Mucosa of stomach (tissue), 1 donor: ENCODE measurements around the gene CD82.

Source experiments
- H3K27me3 ChIP-seq: one replicate; pipeline ENCODE4 v1.7.0; 2013; ENCODE audit warnings: mild to moderate bottlenecking, low read length; ENCODE audit not compliant: control insufficient read depth, insufficient read depth
- H3K36me3 ChIP-seq: one replicate; pipeline ENCODE4 v1.7.0; 2013; ENCODE audit warnings: low read length; ENCODE audit not compliant: control insufficient read depth, insufficient read depth
- H3K4me1 ChIP-seq: one replicate; pipeline ENCODE4 v1.7.0; 2013; ENCODE audit warnings: mild to moderate bottlenecking, low read length; ENCODE audit not compliant: control insufficient read depth, insufficient read depth
- H3K4me3 ChIP-seq: one replicate; pipeline ENCODE4 v1.7.0; 2013; ENCODE audit warnings: low read length
- H3K9ac ChIP-seq: one replicate; pipeline ENCODE4 v1.7.0; 2013; ENCODE audit warnings: mild to moderate bottlenecking, low read length, moderate library complexity
- H3K9me3 ChIP-seq: one replicate; pipeline ENCODE4 v1.7.0; 2013; ENCODE audit warnings: mild to moderate bottlenecking, low read length, moderate library complexity; ENCODE audit not compliant: control insufficient read depth
- donor health status: Pancreatic carcinoma.

CD82 gene

GRCh38 chr11:44527476-44527875, 38.0 kb upstream of the CD82 start:
- Histone ChIP-seq H3K4me3 (no peak overlapping the region), H3K27me3 (no peaks in the 10 kb centered on the region), H3K36me3 (no peaks in the 10 kb centered on the region), H3K4me1 (no peaks in the 10 kb centered on the region), H3K9me3 (no peaks in the 10 kb centered on the region), H3K9ac (no peak overlapping the region)

DNA sequence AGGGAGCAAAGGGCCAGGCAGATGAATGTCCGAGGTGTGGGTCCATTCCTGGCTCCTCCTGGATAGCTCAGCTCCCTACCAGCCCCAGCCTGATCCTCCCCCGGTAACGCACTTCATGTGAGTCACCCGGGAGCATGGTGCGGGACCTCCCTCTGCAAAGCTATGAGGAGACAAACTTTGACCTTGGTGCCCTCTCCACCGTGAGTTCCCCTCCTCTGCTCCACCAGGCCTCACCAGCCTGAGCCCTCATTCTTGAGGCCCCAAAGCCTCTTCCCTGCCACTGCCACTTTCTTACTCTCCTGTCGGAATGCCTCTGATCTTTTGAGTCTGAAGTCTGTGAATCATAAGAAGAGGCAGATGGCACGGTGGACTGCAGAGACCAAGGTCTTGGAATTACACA, 37.4 kb upstream of the CD82 start:
- no peaks in the 10 kb centered on the region for H3K27me3 ChIP-seq
- H3K4me1 ChIP-seq, result no peaks in the 10 kb centered on the region
- H3K9me3 ChIP-seq, result no peaks in the 10 kb centered on the region
- H3K36me3 ChIP-seq, result no peaks in the 10 kb centered on the region
- H3K9ac ChIP-seq, result no peak overlapping the region
- no peak overlapping the region for H3K4me3 ChIP-seq

DNA sequence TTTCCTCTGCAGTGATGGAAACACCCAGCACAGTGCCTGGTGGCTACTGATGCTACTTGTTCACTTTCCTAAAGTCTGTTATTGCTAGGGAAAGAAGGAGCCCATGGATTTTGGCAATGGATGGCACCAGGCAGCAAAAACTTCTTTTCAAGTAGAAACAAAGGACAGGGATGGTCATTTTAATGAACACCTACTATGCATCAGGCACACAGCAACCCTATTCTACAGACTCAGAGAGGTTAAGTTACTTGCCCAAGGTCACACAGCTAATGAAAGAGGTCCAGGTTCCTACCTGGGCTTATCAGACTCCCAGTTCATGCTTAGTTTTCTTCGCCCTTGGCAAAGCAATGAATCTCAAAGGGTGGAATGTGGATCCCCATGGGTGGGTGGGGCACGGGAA, 36.9 kb upstream of the CD82 start:
- no peaks in the 10 kb centered on the region for H3K9me3 ChIP-seq
- H3K4me1 ChIP-seq, result no peaks in the 10 kb centered on the region
- H3K27me3 ChIP-seq, result no peaks in the 10 kb centered on the region
- H3K9ac ChIP-seq, result no peak overlapping the region
- no peak overlapping the region for H3K4me3 ChIP-seq
- no peaks in the 10 kb centered on the region for H3K36me3 ChIP-seq

DNA sequence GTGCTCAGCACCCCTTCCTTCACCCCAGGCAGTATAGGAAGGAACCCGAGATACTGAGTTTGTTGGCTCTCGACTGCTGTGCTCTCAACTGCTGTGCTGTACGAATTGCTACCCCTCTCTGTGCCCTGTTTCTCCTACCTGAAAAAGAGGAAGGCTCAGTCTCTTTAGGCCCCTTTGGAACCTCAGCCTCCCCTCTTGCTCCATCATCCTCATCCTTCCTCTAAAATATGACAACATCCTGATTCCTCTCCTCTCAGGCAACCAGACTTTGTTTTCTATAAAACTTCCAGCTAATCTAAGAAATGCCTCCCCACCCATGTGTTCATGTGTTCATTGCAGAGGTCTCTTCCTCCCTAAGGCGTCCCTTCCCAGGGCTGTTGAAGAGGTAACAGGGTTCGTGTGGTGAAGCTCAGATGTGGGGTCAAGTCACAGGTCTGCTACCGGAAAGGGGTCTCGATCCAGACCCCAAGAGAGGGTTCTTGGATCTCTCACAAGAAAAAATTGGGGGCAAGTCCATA, 35.5 kb upstream of the CD82 start:
- Histone ChIP-seq H3K4me3 (no peak overlapping the region), H3K36me3 (no peaks in the 10 kb centered on the region), H3K27me3 (peaks cover 2% of the 10 kb centered on the region), H3K9ac (no peak overlapping the region), H3K4me1 (no peaks in the 10 kb centered on the region), H3K9me3 (no peaks in the 10 kb centered on the region)

GRCh38 chr11:44530413-44531115, 34.9 kb upstream of the CD82 start:
- Histone ChIP-seq H3K27me3 (peaks cover 4% of the 10 kb centered on the region), H3K9ac (no peak overlapping the region), H3K36me3 (no peaks in the 10 kb centered on the region), H3K9me3 (no peaks in the 10 kb centered on the region), H3K4me3 (no peak overlapping the region), H3K4me1 (no peaks in the 10 kb centered on the region)

- H3K4me3 ChIP-seq, result no peak overlapping the region
These were observed 34.4 kb upstream of the CD82 start for GRCh38 chr11:44531116-44531504.

GRCh38 chr11:44531636-44532035, 33.8 kb upstream of the CD82 start:
- no peak overlapping the region for H3K4me3 ChIP-seq
- no peaks in the 10 kb centered on the region for H3K9me3 ChIP-seq
- no peaks in the 10 kb centered on the region for H3K4me1 ChIP-seq
- H3K36me3 ChIP-seq, result no peaks in the 10 kb centered on the region
- peaks cover 4% of the 10 kb centered on the region for H3K27me3 ChIP-seq
- no peak overlapping the region for H3K9ac ChIP-seq

More at GRCh38 chr11:44531116-44531504, 34.4 kb upstream of the CD82 start:
- Histone ChIP-seq H3K36me3 (no peaks in the 10 kb centered on the region), H3K9me3 (no peaks in the 10 kb centered on the region), H3K27me3 (peaks cover 4% of the 10 kb centered on the region), H3K4me1 (no peaks in the 10 kb centered on the region), H3K9ac (no peak overlapping the region)

- Histone ChIP-seq H3K9me3 (no peaks in the 10 kb centered on the region), H3K36me3 (no peaks in the 10 kb centered on the region), H3K4me1 (no peaks in the 10 kb centered on the region), H3K4me3 (no peak overlapping the region), H3K27me3 (peaks cover 4% of the 10 kb centered on the region), H3K9ac (no peak overlapping the region)
These were observed 32.7 kb upstream of the CD82 start for GRCh38 chr11:44532809-44533208.

DNA sequence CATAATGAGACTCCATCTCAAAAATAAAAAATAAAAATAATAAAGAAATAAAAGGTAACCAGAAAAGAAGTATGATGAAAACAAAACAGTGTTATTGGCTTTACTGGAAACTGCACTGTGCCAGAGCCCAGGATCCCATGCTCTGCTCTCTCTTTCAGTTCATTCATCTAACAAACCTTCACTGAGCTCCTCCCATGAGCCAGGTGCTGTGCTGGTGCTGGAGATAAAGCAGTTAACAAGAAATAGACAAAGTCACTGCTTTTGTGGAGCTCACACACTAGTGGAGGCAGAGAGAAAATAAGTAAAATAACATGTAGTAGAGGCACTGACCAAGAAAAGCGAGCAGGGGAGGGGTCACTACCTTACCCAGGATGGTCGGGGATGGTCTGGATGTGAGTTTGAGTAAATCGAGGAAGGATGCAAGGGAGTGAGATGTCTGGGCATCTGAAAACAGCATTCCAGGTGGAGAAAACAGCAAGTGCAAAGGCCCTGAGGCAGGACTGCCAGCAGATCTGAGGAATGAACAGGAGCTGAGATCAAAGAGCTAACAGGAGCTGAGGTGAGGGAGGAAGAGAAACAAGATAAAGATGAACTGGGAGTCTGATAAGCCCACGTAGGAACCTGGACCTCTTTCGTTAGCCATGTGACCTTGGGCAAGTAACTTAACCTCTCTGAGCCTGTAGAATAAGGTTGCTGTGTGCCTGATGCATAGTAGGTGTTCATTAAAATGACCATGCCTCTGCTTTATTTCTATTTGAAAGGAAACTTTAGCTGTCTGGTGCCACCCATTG, 31.3 kb upstream of the CD82 start:
- Histone ChIP-seq H3K9ac (no peak overlapping the region), H3K4me1 (no peaks in the 10 kb centered on the region), H3K9me3 (no peaks in the 10 kb centered on the region), H3K36me3 (no peaks in the 10 kb centered on the region), H3K4me3 (no peak overlapping the region), H3K27me3 (peaks cover 4% of the 10 kb centered on the region)

DNA sequence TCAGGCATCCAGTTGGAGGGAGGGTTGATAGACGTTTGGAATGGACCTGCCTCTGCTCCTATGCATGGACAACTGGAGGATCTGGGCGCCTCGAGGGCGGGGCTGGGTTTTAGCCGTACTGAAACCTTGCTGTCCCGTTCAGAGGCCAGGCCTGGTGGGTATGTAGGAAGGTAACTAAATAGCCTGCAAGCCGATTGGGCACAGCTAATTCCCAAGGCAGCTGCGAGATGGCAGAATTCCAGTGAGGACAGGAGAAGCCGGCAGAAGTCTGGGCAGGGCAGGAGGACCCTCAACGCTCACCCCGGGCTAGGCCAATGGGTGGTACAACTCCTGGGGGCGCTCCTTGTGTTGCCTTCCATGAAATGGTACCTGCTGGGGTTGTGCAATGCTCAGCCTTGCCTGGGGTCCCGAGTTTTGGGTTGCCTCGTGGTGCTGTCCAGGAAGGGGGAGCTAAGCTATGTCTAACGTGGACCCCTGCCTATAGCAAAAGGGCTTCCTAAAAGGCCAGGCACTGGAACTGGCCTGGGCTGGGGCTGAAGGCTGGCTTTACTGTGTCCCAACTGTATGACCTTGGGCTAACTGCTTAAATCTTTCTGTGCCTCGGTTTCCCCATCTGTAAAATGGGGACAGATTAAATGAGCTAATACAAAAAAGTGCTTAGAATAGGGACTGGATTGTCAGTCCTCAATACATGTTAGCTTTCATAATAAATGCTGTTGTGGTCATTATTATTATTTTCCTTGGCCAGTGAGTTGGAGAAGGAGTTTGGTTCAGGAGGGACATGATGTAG, 30.1 kb upstream of the CD82 start:
- peaks cover 4% of the 10 kb centered on the region for H3K27me3 ChIP-seq

GRCh38 chr11:44536788-44537516, 28.5 kb upstream of the CD82 start:
- peaks cover 4% of the 10 kb centered on the region for H3K27me3 ChIP-seq
- peaks cover 5% of the 10 kb centered on the region for H3K4me1 ChIP-seq
- no peak overlapping the region for H3K4me3 ChIP-seq
- H3K36me3 ChIP-seq, result no peaks in the 10 kb centered on the region
- no peaks in the 10 kb centered on the region for H3K9me3 ChIP-seq
- no peak overlapping the region for H3K9ac ChIP-seq

More for the DNA sequence above, 30.1 kb upstream of the CD82 start:
- Histone ChIP-seq H3K9me3 (no peaks in the 10 kb centered on the region), H3K4me1 (no peaks in the 10 kb centered on the region), H3K9ac (no peak overlapping the region), H3K36me3 (no peaks in the 10 kb centered on the region), H3K4me3 (no peak overlapping the region)
